ENCODE results near the gene MCCC2. TPM values are rescaled to one million over a fixed set of nuclear protein-coding genes. Genes with fewer than 3 reads are reported as not detected.

The MCCC2 gene
- total RNA-seq, 5 donors from 2014 or later (not counting 1 experiment from before 2014, with no cell fraction given) = 27.2 to 32.8 (median 27.5) TPM

DNA sequence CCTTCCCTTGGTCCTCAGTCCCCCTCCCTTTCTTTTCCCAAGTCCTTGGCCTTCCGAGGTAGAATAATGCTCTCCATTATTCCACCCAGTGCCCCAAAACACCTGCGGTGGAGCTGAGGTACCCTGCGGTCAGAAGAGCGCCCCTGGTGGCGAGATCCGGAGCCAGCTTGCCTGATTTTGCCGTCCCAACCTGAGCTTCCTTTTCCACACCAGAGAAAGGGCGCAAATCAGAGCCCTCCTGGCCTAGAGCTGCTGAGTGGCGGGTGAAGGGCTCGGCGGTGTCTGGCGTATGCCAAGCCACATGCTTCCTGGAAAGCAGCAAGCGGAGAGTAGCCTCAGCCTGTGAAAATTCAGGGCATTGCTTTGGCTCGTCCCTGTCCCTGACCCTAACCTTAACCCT is 110.8 kb downstream of the MCCC2 start:
- Histone ChIP-seq H3K36me3 (ENCODE audit: control insufficient read depth in 2 of 2, extremely low read depth in 1 of 2, insufficient read depth in 1 of 2, low read length in 1 of 2) (no peaks in the 10 kb centered on the region), H3K9me3 (peaks cover 2% of the 10 kb centered on the region), H3K4me3 (ENCODE audit: control insufficient read depth in 1 of 2, extremely low read depth in 1 of 2, low read length in 1 of 2) (no peak overlapping the region), H3K4me1 (ENCODE audit: control insufficient read depth in 1 of 2, extremely low read depth in 1 of 2, insufficient read depth in 2 of 2, low read length in 2 of 2) (peaks cover 0 to 4% of the 10 kb centered on the region in 2 experiments), H3K27ac (ENCODE audit: low read length) (no peak overlapping the region), H3K27me3 (replicated peaks in 1 of 2; ENCODE audit: control insufficient read depth in 2 of 2, extremely low read depth in 1 of 2, insufficient read depth in 2 of 2, low read length in 1 of 2) (peaks cover 0 to 8% of the 10 kb centered on the region in 2 experiments)
- 73% methylated on average over 5 of the region's 14 CpGs for WGBS (ENCODE audit: insufficient coverage)
- DNase-seq (no peak), ATAC-seq (replicated peaks in 1 of 4) (no peak)
- no peak overlapping the region for H3K27ac Mint-ChIP-seq
- ChIA-PET CTCF (no interaction called here), POLR2A (no interaction called here)
- H3K4me3 Mint-ChIP-seq = no peak overlapping the region
- H3K36me3 Mint-ChIP-seq = no peaks in the 10 kb centered on the region
- H3K4me1 Mint-ChIP-seq = peaks cover 7 to 12% (median 10%) of the 10 kb centered on the region in 3 donors
- H3K9me3 Mint-ChIP-seq = no peaks in the 10 kb centered on the region
- peaks cover 10 to 19% of the 10 kb centered on the region in 2 donors for H3K27me3 Mint-ChIP-seq

- H3K27me3 Mint-ChIP-seq = peaks cover 12 to 15% of the 10 kb centered on the region in 2 donors
- no peaks in the 10 kb centered on the region for H3K36me3 ChIP-seq (ENCODE audit: control insufficient read depth in 2 of 2, extremely low read depth in 1 of 2, insufficient read depth in 1 of 2, low read length in 1 of 2)
- no peak overlapping the region for H3K4me3 ChIP-seq (ENCODE audit: control insufficient read depth in 1 of 2, extremely low read depth in 1 of 2, low read length in 1 of 2)
- DNase-seq (no peak), ATAC-seq (replicated peaks in 1 of 4) (no peak)
- CTCF ChIA-PET = no interaction called here
- no peaks in the 10 kb centered on the region for H3K36me3 Mint-ChIP-seq
- no peak overlapping the region for H3K27ac Mint-ChIP-seq
- H3K27me3 ChIP-seq (replicated peaks in 1 of 2; ENCODE audit: control insufficient read depth in 2 of 2, extremely low read depth in 1 of 2, insufficient read depth in 2 of 2, low read length in 1 of 2) = peaks cover 0 to 8% of the 10 kb centered on the region in 2 experiments
- H3K4me3 Mint-ChIP-seq = no peak overlapping the region
- H3K4me1 ChIP-seq (ENCODE audit: control insufficient read depth in 1 of 2, extremely low read depth in 1 of 2, insufficient read depth in 2 of 2, low read length in 2 of 2) = peaks cover 0 to 4% of the 10 kb centered on the region in 2 experiments
- H3K9me3 Mint-ChIP-seq = no peaks in the 10 kb centered on the region
- H3K4me1 Mint-ChIP-seq = peaks cover 7 to 10% (median 9%) of the 10 kb centered on the region in 3 donors
- 100% methylated on average over 1 of the region's 2 CpGs for WGBS (ENCODE audit: insufficient coverage)
- POLR2A ChIA-PET = no interaction called here
- H3K27ac ChIP-seq (ENCODE audit: low read length) = no peak overlapping the region
- H3K9me3 ChIP-seq = peaks cover 2% of the 10 kb centered on the region
Measured at GRCh38 chr5:71699233-71699632, 112.1 kb downstream of the MCCC2 start.

- peaks cover 2% of the 10 kb centered on the region for H3K9me3 ChIP-seq
- no peaks in the 10 kb centered on the region for H3K36me3 ChIP-seq (ENCODE audit: control insufficient read depth in 2 of 2, extremely low read depth in 1 of 2, insufficient read depth in 1 of 2, low read length in 1 of 2)
- ATAC-seq (replicated peaks in 1 of 4) = no peak
- no peak overlapping the region for H3K4me3 ChIP-seq (ENCODE audit: control insufficient read depth in 1 of 2, extremely low read depth in 1 of 2, low read length in 1 of 2)
- no CpG with 5 or more reads among the region's 2 CpGs for WGBS (ENCODE audit: insufficient coverage)
- POLR2A ChIA-PET = no interaction called here
- Mint-ChIP-seq H3K9me3 (no peaks in the 10 kb centered on the region), H3K4me1 (peaks cover 7 to 10% (median 7%) of the 10 kb centered on the region in 3 donors), H3K27ac (no peak overlapping the region), H3K27me3 (peaks cover 9 to 14% of the 10 kb centered on the region in 2 donors), H3K4me3 (no peak overlapping the region), H3K36me3 (no peaks in the 10 kb centered on the region)
- CTCF ChIA-PET = no interaction called here
- H3K27ac ChIP-seq (ENCODE audit: low read length) = no peak overlapping the region
- DNase-seq = no peak
- peaks cover 0 to 4% of the 10 kb centered on the region in 2 experiments for H3K4me1 ChIP-seq (ENCODE audit: control insufficient read depth in 1 of 2, extremely low read depth in 1 of 2, insufficient read depth in 2 of 2, low read length in 2 of 2)
- H3K27me3 ChIP-seq (replicated peaks in 1 of 2; ENCODE audit: control insufficient read depth in 2 of 2, extremely low read depth in 1 of 2, insufficient read depth in 2 of 2, low read length in 1 of 2) = peaks cover 0 to 8% of the 10 kb centered on the region in 2 experiments
Measured at GRCh38 chr5:71699751-71700150, 112.6 kb downstream of the MCCC2 start.

DNA sequence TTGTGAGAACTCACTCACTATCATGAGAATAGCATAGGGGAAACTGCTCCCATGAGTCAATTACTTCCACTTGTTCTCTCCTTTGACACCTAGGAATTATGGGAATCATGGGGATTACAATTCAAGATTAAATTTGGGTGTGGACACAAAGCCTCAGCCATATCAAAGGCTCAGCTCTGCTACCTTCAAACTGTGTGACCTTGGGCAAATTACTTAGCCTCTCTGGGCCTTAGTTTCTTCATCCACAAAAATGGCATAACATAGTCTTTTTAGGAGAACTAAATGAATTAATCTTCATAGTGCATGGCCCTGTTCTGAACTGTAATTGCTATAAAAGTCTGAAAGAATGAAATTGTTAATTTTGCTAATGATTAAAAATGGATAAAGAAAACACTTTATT is 113.7 kb downstream of the MCCC2 start:
- Mint-ChIP-seq H3K36me3 (no peaks in the 10 kb centered on the region), H3K4me1 (peaks cover 7 to 10% (median 7%) of the 10 kb centered on the region in 3 donors), H3K9me3 (no peaks in the 10 kb centered on the region), H3K27ac (no peak overlapping the region), H3K27me3 (peaks cover 9 to 16% of the 10 kb centered on the region in 2 donors), H3K4me3 (no peak overlapping the region)
- DNase-seq = no peak
- H3K27ac ChIP-seq (ENCODE audit: low read length) = no peak overlapping the region
- H3K4me3 ChIP-seq (ENCODE audit: control insufficient read depth in 1 of 2, extremely low read depth in 1 of 2, low read length in 1 of 2) = no peak overlapping the region
- H3K27me3 ChIP-seq (replicated peaks in 1 of 2; ENCODE audit: control insufficient read depth in 2 of 2, extremely low read depth in 1 of 2, insufficient read depth in 2 of 2, low read length in 1 of 2) = peaks cover 0 to 4% of the 10 kb centered on the region in 2 experiments
- no peak for ATAC-seq (replicated peaks in 1 of 4)
- CTCF ChIA-PET = no interaction called here
- no peaks in the 10 kb centered on the region for H3K36me3 ChIP-seq (ENCODE audit: control insufficient read depth in 2 of 2, extremely low read depth in 1 of 2, insufficient read depth in 1 of 2, low read length in 1 of 2)
- peaks cover 0 to 4% of the 10 kb centered on the region in 2 experiments for H3K4me1 ChIP-seq (ENCODE audit: control insufficient read depth in 1 of 2, extremely low read depth in 1 of 2, insufficient read depth in 2 of 2, low read length in 2 of 2)
- peaks cover 2% of the 10 kb centered on the region for H3K9me3 ChIP-seq
- POLR2A ChIA-PET = no interaction called here

- Mint-ChIP-seq H3K9me3 (no peaks in the 10 kb centered on the region), H3K27ac (no peak overlapping the region), H3K27me3 (peaks cover 9 to 16% of the 10 kb centered on the region in 2 donors), H3K4me1 (peaks cover 7 to 10% (median 7%) of the 10 kb centered on the region in 3 donors), H3K36me3 (no peaks in the 10 kb centered on the region), H3K4me3 (no peak overlapping the region)
- no peak overlapping the region for H3K27ac ChIP-seq (ENCODE audit: low read length)
- POLR2A ChIA-PET = interaction anchor here in 1 of 2 donors (0.5 kb wide), 1 partner anchor 99 kb away, joined by 4 read pairs; no protein-coding TSS in a partner anchor
- ATAC-seq (replicated peaks in 1 of 4) (no peak), DNase-seq (no peak)
- H3K9me3 ChIP-seq = peaks cover under 1% of the 10 kb centered on the region
- peaks cover 0 to 4% of the 10 kb centered on the region in 2 experiments for H3K4me1 ChIP-seq (ENCODE audit: control insufficient read depth in 1 of 2, extremely low read depth in 1 of 2, insufficient read depth in 2 of 2, low read length in 2 of 2)
- CTCF ChIA-PET = no interaction called here
- 41% methylated on average over 3 of the region's 3 CpGs for WGBS (ENCODE audit: insufficient coverage)
- no peaks in the 10 kb centered on the region for H3K36me3 ChIP-seq (ENCODE audit: control insufficient read depth in 2 of 2, extremely low read depth in 1 of 2, insufficient read depth in 1 of 2, low read length in 1 of 2)
- no peak overlapping the region for H3K4me3 ChIP-seq (ENCODE audit: control insufficient read depth in 1 of 2, extremely low read depth in 1 of 2, low read length in 1 of 2)
- H3K27me3 ChIP-seq (replicated peaks in 1 of 2; ENCODE audit: control insufficient read depth in 2 of 2, extremely low read depth in 1 of 2, insufficient read depth in 2 of 2, low read length in 1 of 2) = peaks cover 0 to 4% of the 10 kb centered on the region in 2 experiments
Measured at GRCh38 chr5:71701407-71701806, 114.3 kb downstream of the MCCC2 start.

- ATAC-seq (replicated peaks in 1 of 4) (no peak), DNase-seq (no peak)
- ChIA-PET POLR2A (no interaction called here), CTCF (no interaction called here)
- H3K9me3 ChIP-seq = no peaks in the 10 kb centered on the region
- 20% methylated on average over 1 of the region's 4 CpGs for WGBS (ENCODE audit: insufficient coverage)
- H3K27me3 ChIP-seq (replicated peaks in 1 of 2; ENCODE audit: control insufficient read depth in 2 of 2, extremely low read depth in 1 of 2, insufficient read depth in 2 of 2, low read length in 1 of 2) = no peaks in the 10 kb centered on the region
- H3K27me3 Mint-ChIP-seq = peaks cover 18 to 24% of the 10 kb centered on the region in 2 donors
- no peaks in the 10 kb centered on the region for H3K36me3 ChIP-seq (ENCODE audit: control insufficient read depth in 2 of 2, extremely low read depth in 1 of 2, insufficient read depth in 1 of 2, low read length in 1 of 2)
- no peaks in the 10 kb centered on the region for H3K4me1 ChIP-seq (ENCODE audit: control insufficient read depth in 1 of 2, extremely low read depth in 1 of 2, insufficient read depth in 2 of 2, low read length in 2 of 2)
- H3K36me3 Mint-ChIP-seq = no peaks in the 10 kb centered on the region
- no peak overlapping the region for H3K4me3 Mint-ChIP-seq
- no peaks in the 10 kb centered on the region for H3K4me1 Mint-ChIP-seq
- no peak overlapping the region for H3K27ac Mint-ChIP-seq
- no peaks in the 10 kb centered on the region for H3K9me3 Mint-ChIP-seq
- H3K4me3 ChIP-seq (ENCODE audit: control insufficient read depth in 1 of 2, extremely low read depth in 1 of 2, low read length in 1 of 2) = no peak overlapping the region
- no peak overlapping the region for H3K27ac ChIP-seq (ENCODE audit: low read length)
Measured at GRCh38 chr5:71703941-71704340, 116.8 kb downstream of the MCCC2 start.

DNA sequence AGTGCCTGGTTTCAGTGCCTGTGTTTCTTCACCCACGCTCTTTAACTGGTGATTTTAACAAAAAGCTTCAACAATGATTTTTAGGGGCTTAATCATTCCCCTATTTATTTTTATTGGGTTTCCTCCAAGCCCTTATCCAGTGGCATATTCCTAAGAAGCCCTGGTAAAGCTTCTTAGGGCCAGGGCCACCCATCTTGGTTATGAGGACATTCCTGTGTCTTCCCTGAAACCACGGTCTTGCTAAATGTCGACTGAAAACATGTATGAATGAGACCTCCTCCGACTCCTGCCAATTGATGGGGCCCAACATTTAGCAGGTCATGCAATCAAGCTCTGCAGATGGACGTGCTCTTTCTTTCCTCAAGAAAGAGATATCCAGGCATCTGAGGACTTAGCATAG is 118.3 kb downstream of the MCCC2 start:
- no peaks in the 10 kb centered on the region for H3K36me3 ChIP-seq (ENCODE audit: control insufficient read depth in 2 of 2, extremely low read depth in 1 of 2, insufficient read depth in 1 of 2, low read length in 1 of 2)
- no peak for ATAC-seq (replicated peaks in 1 of 4)
- no peaks in the 10 kb centered on the region for H3K4me1 Mint-ChIP-seq
- H3K9me3 ChIP-seq = no peaks in the 10 kb centered on the region
- H3K27ac ChIP-seq (ENCODE audit: low read length) = no peak overlapping the region
- peaks cover 20 to 34% of the 10 kb centered on the region in 2 donors for H3K27me3 Mint-ChIP-seq
- H3K4me3 Mint-ChIP-seq = no peak overlapping the region
- H3K4me3 ChIP-seq (ENCODE audit: control insufficient read depth in 1 of 2, extremely low read depth in 1 of 2, low read length in 1 of 2) = no peak overlapping the region
- H3K36me3 Mint-ChIP-seq = no peaks in the 10 kb centered on the region
- H3K9me3 Mint-ChIP-seq = no peaks in the 10 kb centered on the region
- H3K27ac Mint-ChIP-seq = no peak overlapping the region
- no peaks in the 10 kb centered on the region for H3K27me3 ChIP-seq (replicated peaks in 1 of 2; ENCODE audit: control insufficient read depth in 2 of 2, extremely low read depth in 1 of 2, insufficient read depth in 2 of 2, low read length in 1 of 2)
- DNase-seq = no peak
- WGBS (ENCODE audit: insufficient coverage) = 81% methylated on average over 4 of the region's 5 CpGs
- ChIA-PET POLR2A (no interaction called here), CTCF (no interaction called here)
- no peaks in the 10 kb centered on the region for H3K4me1 ChIP-seq (ENCODE audit: control insufficient read depth in 1 of 2, extremely low read depth in 1 of 2, insufficient read depth in 2 of 2, low read length in 2 of 2)

All from T-cell (primary cell).